HG03460 (cell line): Measurements from ENCODE around the gene ASIC2.

Experiments used
- ATAC-seq: cut with Tn5 transposase; IDR thresholded peaks from one replicate; pipeline ENCODE4 v1.9.1; 2021; ENCODE audit not compliant: unreplicated experiment

ASIC2 gene

DNA sequence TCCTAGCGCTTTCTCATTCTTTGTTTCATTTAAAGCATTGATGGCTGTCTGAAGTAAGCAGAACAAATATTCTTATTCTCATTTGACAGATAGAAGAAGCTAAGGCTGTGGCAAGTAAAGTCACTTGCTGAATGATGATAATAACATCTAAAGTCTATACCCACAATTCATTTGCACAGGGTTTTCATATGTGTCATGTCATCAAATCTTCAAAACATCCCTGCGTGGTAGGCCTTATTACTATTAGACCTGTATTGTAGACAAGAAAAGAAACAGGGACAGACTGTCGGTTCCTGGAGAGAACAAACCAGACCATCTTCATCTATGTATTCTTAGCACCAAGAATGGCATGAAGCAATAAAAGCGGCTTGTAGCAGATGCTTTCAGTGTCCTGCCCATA lies 85.9 kb downstream of the ASIC2 start:
- no peak for ATAC-seq

DNA sequence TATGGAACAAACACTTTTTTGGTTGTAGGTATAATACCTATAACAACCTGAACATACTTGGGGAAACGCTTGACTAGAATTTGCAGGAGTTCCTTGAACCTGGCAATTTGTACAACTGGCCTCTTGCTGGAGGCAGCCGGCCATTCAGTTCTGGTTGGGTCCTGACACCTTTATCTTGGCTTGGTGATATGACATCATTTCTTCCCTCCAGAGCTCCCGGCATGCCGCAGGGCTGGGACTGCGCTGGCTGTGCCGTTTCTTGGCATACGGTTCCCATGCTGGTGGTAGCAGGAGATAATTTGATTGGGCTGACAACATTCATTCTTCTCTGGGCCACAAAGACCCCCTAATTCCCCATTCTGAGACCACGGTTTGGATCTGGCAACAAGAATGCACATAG lies 87.5 kb downstream of the ASIC2 start:
- ATAC-seq = no peak

DNA sequence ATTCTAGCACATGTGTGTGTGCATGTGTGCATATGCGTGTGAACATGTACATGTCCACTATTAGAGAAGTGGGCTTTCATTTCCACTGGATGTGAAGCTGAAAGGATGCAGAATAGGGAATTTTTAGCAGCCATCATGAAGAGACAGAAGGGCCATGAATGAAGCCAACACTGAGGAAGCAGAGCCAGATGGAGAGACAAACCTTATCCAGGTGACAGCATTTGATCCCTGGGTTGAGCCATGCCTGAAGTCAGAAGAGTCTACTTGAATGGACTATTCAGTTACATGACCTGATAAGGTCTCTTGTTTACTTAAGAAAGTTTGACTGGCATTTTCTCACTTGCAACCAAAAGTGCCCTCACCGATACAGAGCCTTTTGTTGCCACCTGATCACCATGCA lies 88.4 kb downstream of the ASIC2 start:
- no peak for ATAC-seq

DNA sequence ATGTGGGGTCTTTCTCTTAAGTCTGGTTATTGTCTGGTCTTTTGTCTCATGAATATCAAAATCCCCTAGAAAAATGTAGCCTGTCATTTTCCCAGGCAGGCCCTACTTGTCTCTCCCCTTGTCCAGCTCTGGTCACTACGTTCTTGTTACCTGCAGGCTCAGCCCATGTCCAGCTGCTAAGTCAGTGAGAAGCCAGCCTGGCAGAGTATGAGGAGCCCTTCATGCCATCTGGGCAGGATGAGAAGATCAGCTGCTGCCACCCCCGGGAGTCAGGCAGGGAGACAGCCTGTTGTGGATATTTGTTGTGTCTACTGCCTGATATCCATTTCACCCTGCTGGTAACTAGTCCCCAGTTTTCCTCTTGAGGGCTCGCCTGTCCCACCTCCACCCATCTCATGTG lies 88.9 kb downstream of the ASIC2 start:
- ATAC-seq = no peak

DNA sequence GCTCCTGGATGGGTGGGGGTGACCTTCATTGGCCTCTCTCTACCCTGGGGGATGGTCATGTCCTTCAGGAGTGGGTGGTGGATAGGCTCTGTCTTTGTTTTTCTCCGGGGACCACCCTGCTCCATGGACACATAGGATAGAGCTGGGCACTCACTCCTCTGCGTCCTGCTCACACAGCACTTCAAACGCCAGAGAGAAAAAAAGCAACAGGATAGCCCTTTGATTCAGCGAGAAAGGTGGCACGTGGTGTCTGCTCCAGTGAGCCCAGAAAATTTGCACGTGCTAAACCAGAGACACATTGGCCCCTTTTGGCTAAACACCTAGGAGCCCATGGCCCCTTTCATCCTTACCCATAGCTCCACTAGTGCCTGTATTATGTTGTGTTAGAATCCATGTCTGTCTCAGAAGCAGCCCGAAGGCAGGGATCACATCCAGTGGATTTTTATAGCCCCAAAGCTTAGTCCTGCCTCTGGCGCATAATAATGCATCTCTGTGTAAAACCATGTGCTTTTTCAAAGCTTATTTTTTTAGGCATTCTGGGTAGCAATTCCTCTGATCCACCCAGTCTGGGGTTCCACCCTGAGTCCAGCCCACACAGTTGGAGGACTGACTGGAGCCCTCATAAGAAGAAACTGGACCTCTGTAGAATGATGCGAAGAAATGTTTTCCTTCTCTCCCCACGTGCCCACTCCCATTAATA lies 90.1 kb downstream of the ASIC2 start:
- no peak for ATAC-seq

DNA sequence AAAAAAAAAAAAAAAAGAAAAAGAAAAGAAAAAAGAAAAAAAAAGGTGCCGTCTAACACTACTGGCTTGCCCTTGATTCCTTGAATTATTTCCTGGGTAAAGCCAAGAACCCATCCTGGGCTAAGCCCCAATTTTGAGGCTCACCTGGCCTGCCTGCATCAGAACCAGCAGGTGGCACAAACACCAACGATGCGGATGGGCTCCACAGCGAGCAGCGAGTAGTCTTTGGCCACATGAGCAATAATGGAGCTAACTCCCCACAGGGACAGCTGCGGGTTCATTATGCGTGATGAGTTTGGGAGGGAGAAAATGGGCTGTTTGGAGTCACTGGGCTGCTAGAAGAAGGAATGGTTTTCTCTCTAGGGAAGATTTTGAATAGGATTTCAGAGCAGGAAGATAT lies 91.1 kb downstream of the ASIC2 start:
- no peak for ATAC-seq

- ATAC-seq = no peak
Measured at GRCh38 chr17:33201283-33201682, 91.8 kb downstream of the ASIC2 start.

DNA sequence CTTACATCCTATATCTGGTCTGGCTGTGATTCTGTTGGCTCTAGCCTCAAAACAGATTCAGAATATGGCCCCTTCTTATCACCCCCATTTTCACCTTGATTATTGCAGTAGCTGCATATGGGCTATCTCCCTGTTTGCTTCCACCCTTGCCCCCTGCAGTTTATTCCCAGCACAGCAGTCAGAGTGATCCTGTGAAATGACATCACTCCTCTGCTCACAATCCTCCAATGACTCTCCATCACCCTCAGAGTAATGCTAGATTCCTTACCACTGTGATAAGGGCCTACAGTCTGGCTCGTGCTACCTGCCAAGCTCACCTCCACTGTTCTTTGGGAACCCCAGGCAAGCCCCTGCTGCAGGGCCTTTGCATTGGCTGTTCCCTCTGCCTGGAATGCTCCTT lies 92.5 kb downstream of the ASIC2 start:
- ATAC-seq = no peak

DNA sequence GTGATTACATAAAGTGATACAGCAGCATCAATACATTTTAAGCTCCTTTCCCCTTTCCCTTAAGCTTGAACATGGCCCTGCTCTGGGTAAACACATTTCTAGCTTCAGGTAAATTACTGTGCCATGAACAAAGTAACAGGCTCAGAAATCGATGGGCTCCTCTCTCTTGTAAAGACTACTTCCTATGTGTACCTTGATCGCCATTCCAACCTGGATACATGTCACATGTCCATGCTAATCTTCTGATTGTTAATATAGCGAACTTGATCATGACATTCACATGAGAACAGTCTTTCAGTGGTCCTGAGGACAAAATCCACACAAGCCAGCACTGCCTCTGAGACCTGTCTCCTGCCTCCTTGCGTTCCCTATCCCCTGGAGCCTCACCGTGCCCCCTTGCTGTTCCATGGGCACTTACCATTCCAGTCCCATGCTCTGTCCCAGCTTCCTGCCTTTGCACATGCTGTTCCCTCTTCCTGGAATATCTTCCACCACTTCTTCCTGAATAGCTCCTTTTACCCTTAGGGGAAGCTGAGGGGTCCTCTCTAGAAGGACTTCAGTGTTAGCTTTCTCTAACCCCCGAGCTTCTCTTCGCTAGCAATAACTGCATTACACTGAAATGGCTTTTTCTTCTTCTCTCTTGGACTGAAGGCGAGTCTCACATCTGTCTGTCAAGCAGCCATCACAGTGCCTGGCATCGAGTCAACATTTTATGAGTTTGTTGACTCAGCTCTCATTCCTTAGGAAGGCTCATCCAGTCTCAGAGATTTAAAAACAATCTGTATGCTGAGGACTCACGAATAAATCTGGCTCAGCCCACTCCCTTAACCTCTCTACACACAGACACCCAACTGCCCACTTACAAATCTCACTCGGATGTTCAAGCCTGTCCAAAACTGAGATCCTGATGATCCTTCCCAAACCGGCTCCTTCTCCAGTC lies 93.3 kb downstream of the ASIC2 start:
- no peak for ATAC-seq

- ATAC-seq = no peak
Measured at GRCh38 chr17:33198954-33199353, 94.1 kb downstream of the ASIC2 start.

DNA sequence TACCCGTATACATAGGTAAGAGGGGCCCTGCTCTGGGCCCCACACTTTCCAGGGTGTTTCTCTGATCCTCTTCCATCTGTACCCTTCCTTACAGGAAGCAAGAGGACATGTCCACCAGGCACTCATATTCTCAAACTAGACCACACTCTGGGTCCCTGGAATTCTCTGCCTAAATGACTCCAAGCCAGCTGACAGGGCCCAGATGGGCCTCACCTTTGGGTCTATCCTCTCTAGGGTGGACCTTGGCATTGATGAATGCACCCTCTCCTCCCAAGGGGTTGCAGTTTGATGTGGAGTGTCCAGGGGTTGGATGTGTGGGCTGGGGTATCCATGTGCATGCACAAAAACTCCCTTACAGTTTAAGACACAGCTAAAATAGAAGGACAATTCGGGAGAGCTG lies 95.8 kb downstream of the ASIC2 start:
- no peak for ATAC-seq

GRCh38 chr17:33196883-33197282 lies 96.2 kb downstream of the ASIC2 start:
- no peak for ATAC-seq

GRCh38 chr17:33192951-33193911 lies 99.9 kb downstream of the ASIC2 start:
- no peak for ATAC-seq

DNA sequence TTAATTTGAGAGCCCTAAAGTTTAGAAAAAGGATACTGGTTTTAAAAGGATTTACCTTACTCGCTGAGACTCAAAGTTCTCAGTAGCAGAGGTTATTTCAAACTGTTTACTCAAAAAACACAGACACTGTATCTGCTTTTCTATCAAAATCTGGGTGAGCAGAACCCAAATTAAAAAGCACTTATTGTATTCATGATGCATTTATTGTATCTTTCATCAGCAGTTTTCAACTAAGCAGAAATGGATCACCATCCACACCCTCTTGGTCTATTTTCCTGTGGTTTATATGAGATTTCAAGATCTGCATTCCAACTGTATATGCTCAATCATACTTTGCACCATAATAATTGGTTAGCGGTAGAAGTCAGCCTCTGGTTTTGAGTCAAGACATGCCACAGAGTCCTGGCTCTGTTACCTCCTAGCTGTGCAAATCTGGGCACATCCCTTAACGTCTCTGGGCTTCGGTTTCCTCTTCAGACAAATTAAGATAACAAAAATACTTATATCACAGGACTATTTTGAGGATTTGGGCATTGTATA lies 109.5 kb downstream of the ASIC2 start:
- ATAC-seq = no peak

GRCh38 chr17:33179151-33179550 lies 113.9 kb downstream of the ASIC2 start:
- no peak for ATAC-seq

GRCh38 chr17:33178681-33179080 lies 114.4 kb downstream of the ASIC2 start:
- ATAC-seq = no peak

DNA sequence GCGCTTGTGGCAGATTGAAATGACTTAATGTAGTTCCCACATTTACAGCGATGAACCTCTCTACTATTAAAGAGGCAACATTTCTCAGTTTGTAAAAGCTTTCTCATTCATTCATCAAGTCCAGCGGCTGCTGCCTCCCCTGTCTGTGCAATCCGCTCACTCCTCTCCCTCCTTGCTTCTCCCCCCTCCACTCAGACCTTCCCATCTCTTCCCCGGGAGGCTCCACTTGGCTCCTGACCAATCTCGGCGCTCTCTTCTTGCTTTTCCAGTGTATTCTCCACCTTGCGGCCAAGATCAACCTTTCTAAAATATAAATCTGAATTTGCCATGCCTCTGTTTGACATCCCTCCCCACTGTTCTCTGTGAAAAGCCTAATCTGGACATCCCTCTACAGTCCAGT lies 117.5 kb downstream of the ASIC2 start:
- ATAC-seq = no peak

GRCh38 chr17:33171931-33172330 lies 121.2 kb downstream of the ASIC2 start:
- no peak for ATAC-seq

DNA sequence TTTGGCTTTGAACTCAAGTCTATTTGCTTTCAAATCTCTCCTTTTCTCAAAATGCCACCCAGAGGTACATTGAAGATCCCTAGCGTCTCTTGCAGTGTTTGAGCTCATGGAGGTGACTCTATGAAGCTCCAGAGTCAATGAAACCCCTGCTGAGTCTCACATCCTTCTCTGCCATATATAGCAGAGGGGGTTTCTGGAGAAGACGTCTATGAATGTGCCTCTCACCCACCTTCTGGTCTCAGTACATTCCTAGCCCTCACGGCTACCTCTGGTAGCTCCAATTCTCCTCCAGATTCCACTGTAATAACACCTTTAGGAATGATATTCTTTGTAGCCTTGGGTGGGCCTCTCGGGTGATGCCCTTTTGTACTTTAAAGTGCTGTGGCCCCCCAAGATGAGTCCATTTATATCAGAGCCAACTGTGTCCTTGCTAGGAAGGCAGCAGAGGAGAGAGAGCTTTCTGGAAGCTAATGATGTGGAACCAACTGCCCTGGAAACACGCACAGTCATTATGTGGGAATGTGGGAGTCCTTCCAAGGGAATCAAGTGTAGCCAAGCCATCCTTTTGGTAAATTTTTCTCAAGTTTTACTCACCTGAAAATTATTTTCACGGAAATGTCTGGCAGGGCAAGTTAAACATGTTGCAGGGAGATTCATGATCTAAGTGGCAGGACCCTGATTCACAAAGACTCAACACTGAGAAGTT lies 123.4 kb downstream of the ASIC2 start:
- no peak for ATAC-seq

- ATAC-seq = no peak
Measured at GRCh38 chr17:33167736-33168135, 125.4 kb downstream of the ASIC2 start.
